Karpas-422 (cell line): ENCODE data around the gene LYPD3. TPM values are rescaled to one million over a fixed set of nuclear protein-coding genes. Genes with fewer than 3 reads are reported as not detected.

Experiments used
- DNase-seq: peaks from one replicate; pipeline ENCODE4 v3.0.0-alpha.2; 2015
- H2AFZ ChIP-seq: fragments of 200-600 bp; sonication (generic); 2 replicates; pipeline ENCODE4 v1.6.1; 2014; ENCODE audit warnings: antibody characterized with exemption, low read length, mixed read lengths
- H3K27ac ChIP-seq: fragments of 200-600 bp; sonication (generic); 2 replicates; pipeline ENCODE4 v1.5.1; 2014; ENCODE audit warnings: mild to moderate bottlenecking, low read length, moderate library complexity
- H3K27me3 ChIP-seq: fragments of 200-600 bp; sonication (generic); 2 replicates; pipeline ENCODE4 v1.6.1; 2014; ENCODE audit warnings: low read length, mixed read lengths
- H3K36me3 ChIP-seq: fragments of 200-600 bp; sonication (generic); 2 replicates; pipeline ENCODE4 v1.6.1; 2014; ENCODE audit warnings: low read length, mixed read lengths; ENCODE audit not compliant: insufficient read depth
- H3K4me1 ChIP-seq: fragments of 200-600 bp; sonication (generic); 2 replicates; pipeline ENCODE4 v1.6.1; 2014; ENCODE audit warnings: mild to moderate bottlenecking, low read length, mixed read lengths
- H3K4me2 ChIP-seq: fragments of 200-600 bp; sonication (generic); 2 replicates; pipeline ENCODE4 v1.6.1; 2014; ENCODE audit warnings: low read length, low read depth, mild to moderate bottlenecking; ENCODE audit not compliant: poor library complexity, severe bottlenecking
- H3K4me3 ChIP-seq: fragments of 200-600 bp; sonication (generic); 2 replicates; pipeline ENCODE4 v1.5.1; 2014; ENCODE audit warnings: mild to moderate bottlenecking, antibody characterized with exemption, low read length, mixed read lengths
- H3K79me2 ChIP-seq: fragments of 200-600 bp; sonication (generic); 2 replicates; pipeline ENCODE4 v1.6.1; 2014; ENCODE audit warnings: mild to moderate bottlenecking, low read length, mixed read lengths
- H3K9ac ChIP-seq: fragments of 200-600 bp; sonication (generic); 2 replicates; pipeline ENCODE4 v1.6.0; 2014; ENCODE audit warnings: low read length
- H3K9me2 ChIP-seq: fragments of 200-600 bp; sonication (generic), shearing (Covaris generic); replicated peaks from 2 replicates; pipeline ENCODE4 v1.6.0; 2014; ENCODE audit warnings: mild to moderate bottlenecking, low read length, moderate library complexity; ENCODE audit not compliant: insufficient read depth
- H3K9me3 ChIP-seq: fragments of 300-700, 200-600 bp; sonication (generic); 2 replicates; pipeline ENCODE4 v1.6.1; 2014; ENCODE audit warnings: low read length, mixed read lengths
- H4K20me1 ChIP-seq: fragments of 200-600 bp; sonication (generic); 2 replicates; pipeline ENCODE4 v1.6.1; 2014; ENCODE audit warnings: mild to moderate bottlenecking, antibody characterized with exemption, low read length, low read depth; ENCODE audit not compliant: insufficient read depth
- total RNA-seq: library from RNA; depleted of rRNA; stranded (reverse); fragments of >200 nt; shearing (Covaris generic); gene quantifications from 2 replicates; pipeline ENCODE4 v1.2.3, GENCODE V29; 2014; ENCODE audit warnings: low replicate concordance

LYPD3 gene
- total RNA-seq, 1 experiment from 2014 or later, result not detected

DNA sequence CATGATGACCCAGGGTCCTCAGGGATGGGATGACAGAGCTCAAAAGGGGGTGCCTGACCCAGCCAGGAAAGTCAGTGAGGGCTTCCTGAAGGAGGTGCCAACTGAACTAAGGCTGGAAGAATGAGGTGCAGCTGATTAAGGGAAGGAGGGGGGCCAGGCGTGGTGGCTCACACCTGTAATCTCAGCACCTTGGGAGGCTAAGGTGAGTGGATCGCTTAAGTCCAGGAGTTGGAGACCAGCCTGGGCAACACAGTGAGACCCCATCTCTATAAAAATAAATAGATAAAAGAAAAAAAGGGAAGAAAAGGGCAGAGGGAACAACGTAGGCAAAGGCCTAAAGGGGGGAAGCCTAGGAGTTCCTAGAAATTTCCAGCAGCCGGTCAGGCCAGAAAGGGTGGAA lies 9.1 kb upstream of the LYPD3 start:
- Histone ChIP-seq H3K9ac (no peak overlapping the region), H3K79me2 (no peaks in the 10 kb centered on the region), H3K4me3 (no peak overlapping the region), H3K36me3 (no peaks in the 10 kb centered on the region), H3K27ac (no peak overlapping the region), H3K9me2 (no peaks in the 10 kb centered on the region), H3K27me3 (no peaks in the 10 kb centered on the region), H3K9me3 (no peaks in the 10 kb centered on the region), H4K20me1 (no peaks in the 10 kb centered on the region), H2AFZ (no peak overlapping the region), H3K4me1 (no peaks in the 10 kb centered on the region), H3K4me2 (no peak overlapping the region)
- no peak for DNase-seq

DNA sequence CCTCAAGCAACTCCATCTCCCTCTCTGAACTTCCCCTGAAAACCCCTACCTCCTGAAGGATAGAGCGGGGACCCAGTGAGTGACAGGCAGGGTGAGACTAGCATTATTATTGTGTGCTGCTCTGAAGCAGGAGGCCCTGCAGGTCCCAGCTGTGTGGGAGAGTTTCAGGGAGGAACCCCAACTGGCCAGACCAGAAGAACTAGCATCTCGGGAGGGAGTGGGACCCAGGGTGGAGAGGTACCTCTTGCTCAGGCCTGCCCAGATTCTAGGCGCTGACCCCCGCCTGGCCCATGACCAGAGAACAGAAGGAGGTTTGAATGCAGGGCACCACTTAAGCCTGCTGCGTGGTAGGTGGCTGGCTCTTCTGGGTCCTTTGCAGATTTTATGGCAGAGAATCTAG lies 5.7 kb upstream of the LYPD3 start:
- Histone ChIP-seq H3K27ac (no peak overlapping the region), H4K20me1 (no peaks in the 10 kb centered on the region), H3K27me3 (no peaks in the 10 kb centered on the region), H3K79me2 (no peaks in the 10 kb centered on the region), H3K4me1 (no peaks in the 10 kb centered on the region), H3K9me2 (no peaks in the 10 kb centered on the region), H3K4me3 (no peak overlapping the region), H3K9me3 (no peaks in the 10 kb centered on the region), H3K4me2 (no peak overlapping the region), H3K36me3 (no peaks in the 10 kb centered on the region), H2AFZ (no peak overlapping the region), H3K9ac (no peak overlapping the region)
- no peak for DNase-seq

DNA sequence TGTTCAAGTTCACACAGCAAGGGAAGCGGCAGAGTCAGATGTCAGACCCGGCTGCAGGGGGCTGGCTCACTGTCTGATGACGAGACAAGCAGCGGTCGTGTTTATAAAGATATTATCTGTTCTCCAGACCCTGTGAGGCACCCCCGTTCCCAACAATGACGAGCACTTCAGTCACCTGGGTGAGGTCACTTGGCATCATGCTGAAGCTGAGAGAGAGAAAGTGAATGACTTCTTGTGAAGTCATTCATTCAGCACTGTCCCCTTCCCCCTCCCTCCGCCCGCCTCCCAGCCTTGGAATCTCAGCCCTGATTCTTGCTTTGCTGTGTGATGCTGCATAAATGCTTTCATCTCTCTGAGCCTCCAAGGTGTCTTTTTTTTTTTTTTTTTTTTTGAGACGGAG lies 4.9 kb upstream of the LYPD3 start:
- H3K27ac ChIP-seq, result no peak overlapping the region
- no peaks in the 10 kb centered on the region for H3K9me3 ChIP-seq
- H3K4me2 ChIP-seq, result no peak overlapping the region
- no peaks in the 10 kb centered on the region for H3K36me3 ChIP-seq
- H3K79me2 ChIP-seq, result no peaks in the 10 kb centered on the region
- H3K9me2 ChIP-seq, result no peaks in the 10 kb centered on the region
- no peak for DNase-seq
- H3K9ac ChIP-seq, result no peak overlapping the region
- no peaks in the 10 kb centered on the region for H3K27me3 ChIP-seq
- H3K4me1 ChIP-seq, result no peaks in the 10 kb centered on the region
- no peak overlapping the region for H3K4me3 ChIP-seq
- no peaks in the 10 kb centered on the region for H4K20me1 ChIP-seq
- H2AFZ ChIP-seq, result no peak overlapping the region

DNA sequence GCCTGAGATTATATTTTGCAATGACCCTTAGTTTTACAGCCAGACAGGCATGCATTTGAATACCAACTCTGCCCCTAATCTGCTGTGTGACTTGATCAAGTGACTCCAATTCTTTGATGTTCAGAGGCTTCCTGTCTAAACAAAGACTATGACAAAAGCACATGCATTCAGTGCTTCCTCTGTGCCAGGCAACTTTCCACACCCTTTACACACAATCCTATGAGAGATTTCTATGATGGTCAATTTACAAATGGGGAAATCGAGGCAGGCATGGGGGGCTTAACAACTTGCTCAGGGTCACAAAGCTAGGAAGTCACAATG lies 3.7 kb upstream of the LYPD3 start:
- Histone ChIP-seq H3K9me2 (no peaks in the 10 kb centered on the region), H3K9ac (no peak overlapping the region), H3K27ac (no peak overlapping the region), H3K36me3 (no peaks in the 10 kb centered on the region), H4K20me1 (no peaks in the 10 kb centered on the region), H3K4me3 (no peak overlapping the region), H3K27me3 (no peaks in the 10 kb centered on the region), H3K79me2 (no peaks in the 10 kb centered on the region), H2AFZ (no peak overlapping the region), H3K4me1 (no peaks in the 10 kb centered on the region), H3K4me2 (no peak overlapping the region), H3K9me3 (no peaks in the 10 kb centered on the region)
- DNase-seq, result no peak

DNA sequence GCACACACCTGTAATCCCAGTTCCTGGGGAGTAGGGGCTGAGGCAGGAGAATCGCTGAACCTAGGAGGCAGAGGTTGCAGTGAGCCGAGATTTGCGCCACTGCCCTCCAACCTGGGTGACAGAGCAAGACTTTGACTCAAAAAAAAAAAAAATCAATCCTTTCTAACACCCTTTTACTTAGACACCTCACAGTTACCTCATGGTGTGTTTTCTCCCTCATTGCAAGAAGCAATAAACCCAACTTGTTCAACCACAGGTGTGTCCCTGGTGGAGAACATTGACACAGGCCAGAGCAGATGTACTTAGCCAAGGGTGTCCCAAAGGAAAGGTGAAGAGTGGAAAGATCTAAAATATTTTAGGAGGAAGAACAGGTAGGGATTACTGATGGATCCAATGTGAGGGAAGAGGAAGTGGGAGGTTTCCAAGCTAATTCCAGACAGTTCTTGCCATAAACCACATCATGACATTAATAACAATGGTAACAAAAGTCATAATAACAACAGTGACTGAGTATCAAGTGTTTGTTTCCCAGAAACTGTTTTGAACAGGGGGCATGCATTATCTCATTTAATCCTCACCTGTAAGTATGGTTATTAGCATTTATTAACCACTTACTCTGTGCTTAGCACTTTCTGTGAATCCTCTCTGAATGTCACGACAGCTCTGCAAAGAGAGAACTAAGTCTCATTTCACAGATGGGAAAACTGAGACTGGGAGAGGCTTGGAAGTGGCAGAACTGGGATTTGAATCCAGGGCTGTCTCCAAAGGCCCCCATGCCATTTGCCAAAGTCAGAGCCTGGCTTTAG lies 3.1 kb upstream of the LYPD3 start:
- H3K4me2 ChIP-seq, result no peak overlapping the region

DNA sequence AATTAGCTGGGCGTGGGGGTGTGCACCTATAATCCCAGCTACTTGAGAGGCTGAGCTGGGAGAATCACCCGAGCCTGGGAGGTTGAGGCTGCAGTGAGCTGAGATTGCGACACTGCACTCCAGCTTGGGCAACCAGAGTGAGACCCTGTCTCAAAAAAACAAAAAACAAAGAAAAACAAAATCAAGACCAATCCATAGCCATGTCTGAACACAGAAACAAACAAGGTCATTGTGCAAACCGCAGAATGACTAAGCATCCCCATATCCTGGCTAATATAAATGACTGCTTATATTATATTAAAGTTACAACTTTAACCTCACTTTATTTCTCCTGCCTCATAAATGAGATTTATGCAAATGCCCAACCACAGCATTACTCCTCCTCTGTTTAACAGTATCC lies 2.3 kb upstream of the LYPD3 start:
- Histone ChIP-seq H3K4me3 (no peak overlapping the region), H3K27ac (no peak overlapping the region), H2AFZ (no peak overlapping the region)

More for the DNA sequence above, 3.1 kb upstream of the LYPD3 start:
- H3K79me2 ChIP-seq, result no peaks in the 10 kb centered on the region
- H4K20me1 ChIP-seq, result no peaks in the 10 kb centered on the region
- H3K9me2 ChIP-seq, result no peaks in the 10 kb centered on the region
- no peaks in the 10 kb centered on the region for H3K27me3 ChIP-seq
- H3K4me3 ChIP-seq, result no peak overlapping the region
- no peak overlapping the region for H3K9ac ChIP-seq
- DNase-seq, result no peak
- no peaks in the 10 kb centered on the region for H3K4me1 ChIP-seq
- no peaks in the 10 kb centered on the region for H3K36me3 ChIP-seq
- H2AFZ ChIP-seq, result no peak overlapping the region
- no peak overlapping the region for H3K27ac ChIP-seq
- H3K9me3 ChIP-seq, result no peaks in the 10 kb centered on the region

DNA sequence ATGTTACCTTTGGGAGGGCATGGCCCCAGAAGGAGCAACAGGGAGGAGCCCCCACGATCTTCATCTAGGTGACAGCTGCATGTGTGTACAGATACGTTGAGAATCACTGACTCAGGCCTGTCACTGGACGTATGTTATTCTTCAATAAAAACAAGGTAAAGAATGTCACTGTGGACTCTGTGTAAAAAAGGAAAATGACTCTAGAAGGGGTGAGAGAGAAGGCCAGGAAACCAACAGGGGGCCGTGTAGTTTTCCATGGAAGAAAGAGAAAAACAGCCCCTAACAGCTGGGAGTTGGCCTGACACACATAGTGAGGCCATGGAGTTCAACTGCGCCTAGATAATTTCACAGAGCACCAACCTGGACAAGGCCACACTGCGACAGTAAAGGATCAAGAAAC lies 1.9 kb upstream of the LYPD3 start:
- DNase-seq, result no peak
- Histone ChIP-seq H4K20me1 (no peaks in the 10 kb centered on the region), H3K27ac (no peak overlapping the region), H3K9ac (no peak overlapping the region), H2AFZ (no peak overlapping the region), H3K4me2 (no peak overlapping the region), H3K9me2 (no peaks in the 10 kb centered on the region), H3K36me3 (no peaks in the 10 kb centered on the region), H3K9me3 (no peaks in the 10 kb centered on the region), H3K4me3 (no peak overlapping the region), H3K4me1 (no peaks in the 10 kb centered on the region), H3K79me2 (no peaks in the 10 kb centered on the region), H3K27me3 (no peaks in the 10 kb centered on the region)

More for the DNA sequence above, 2.3 kb upstream of the LYPD3 start:
- H3K36me3 ChIP-seq, result no peaks in the 10 kb centered on the region
- no peaks in the 10 kb centered on the region for H4K20me1 ChIP-seq
- no peak for DNase-seq
- H3K4me2 ChIP-seq, result no peak overlapping the region
- H3K79me2 ChIP-seq, result no peaks in the 10 kb centered on the region
- no peak overlapping the region for H3K9ac ChIP-seq
- no peaks in the 10 kb centered on the region for H3K9me2 ChIP-seq
- no peaks in the 10 kb centered on the region for H3K4me1 ChIP-seq
- H3K27me3 ChIP-seq, result no peaks in the 10 kb centered on the region
- no peaks in the 10 kb centered on the region for H3K9me3 ChIP-seq

DNA sequence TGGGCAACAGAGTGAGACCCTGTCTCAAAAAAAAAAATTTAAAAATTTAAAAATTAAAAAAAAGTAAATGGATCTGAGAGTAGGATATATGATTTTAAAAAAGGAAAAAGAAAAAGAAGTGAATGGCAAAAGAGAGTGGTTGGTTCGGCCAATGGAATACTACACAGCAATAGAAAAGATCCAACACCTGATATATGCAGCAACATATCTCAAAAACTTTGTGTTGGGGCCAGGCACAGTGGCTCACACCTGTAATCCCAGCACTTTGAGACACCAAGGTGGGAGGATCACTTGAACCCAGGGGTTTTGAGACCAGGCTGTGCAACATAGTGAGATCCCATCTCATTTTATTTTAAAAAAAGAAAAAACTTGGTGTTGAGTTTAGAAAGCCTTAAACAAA lies 1.4 kb upstream of the LYPD3 start:
- Histone ChIP-seq H2AFZ (no peak overlapping the region), H3K4me2 (no peak overlapping the region), H3K4me1 (no peaks in the 10 kb centered on the region), H3K9me2 (no peaks in the 10 kb centered on the region), H3K27me3 (no peaks in the 10 kb centered on the region), H3K79me2 (no peaks in the 10 kb centered on the region), H3K4me3 (no peak overlapping the region), H3K27ac (no peak overlapping the region), H4K20me1 (no peaks in the 10 kb centered on the region), H3K9ac (no peak overlapping the region), H3K36me3 (no peaks in the 10 kb centered on the region), H3K9me3 (no peaks in the 10 kb centered on the region)
- DNase-seq, result no peak
